Measurements from ENCODE around the gene MED13.
"Not testable (repeated sequence)": the region's sequence is repeated elsewhere in the genome, so short reads cannot be mapped to it uniquely, and the experiment has no call there.

Gene MED13

GRCh38 chr17:62009220-62009619, 55.9 kb downstream of the MED13 start:
- Histone ChIP-seq H3K79me2 (ENCODE audit: insufficient read depth, low read depth) (peaks cover 29% of the 10 kb centered on the region; the same call in 1 of the 2 replicates), H4K20me1 (ENCODE audit: insufficient read depth) (no peaks in the 10 kb centered on the region; the same call in 1 of the 2 replicates), H2AFZ (ENCODE audit: low read depth) (no peak overlapping the region), H3K27ac (no peak overlapping the region), H3K4me2 (no peak overlapping the region), H3K9ac (no peak overlapping the region), H3K4me3 (IDR thresholded peaks at IDR 0.05; ENCODE audit: insufficient read depth, low read depth, low read length) (no peak overlapping the region), H3K27me3 (ENCODE audit: insufficient read depth, low read depth) (no peaks in the 10 kb centered on the region), H3K4me1 (ENCODE audit: low read depth, poor library complexity, severe bottlenecking) (no peaks in the 10 kb centered on the region), H3K36me3 (ENCODE audit: insufficient read depth) (peaks cover 17% of the 10 kb centered on the region)
- no peak for TF ChIP-seq CTCF (conservative IDR thresholded peaks at IDR 0.05; ENCODE audit: low read depth, low read length)

GRCh38 chr17:62008294-62008693, 56.8 kb downstream of the MED13 start:
- peaks cover 17% of the 10 kb centered on the region; the same call in 1 of the 2 replicates for H3K36me3 ChIP-seq (ENCODE audit: insufficient read depth)
- no peaks in the 10 kb centered on the region; the same call in 1 of the 2 replicates for H4K20me1 ChIP-seq (ENCODE audit: insufficient read depth)
- H3K79me2 ChIP-seq (ENCODE audit: insufficient read depth, low read depth): peaks cover 29% of the 10 kb centered on the region; the same call in 1 of the 2 replicates
- H3K4me2 ChIP-seq: no peak overlapping the region
- no peak for TF ChIP-seq CTCF (conservative IDR thresholded peaks at IDR 0.05; ENCODE audit: low read depth, low read length)
- no peak overlapping the region for H3K27ac ChIP-seq
- no peak overlapping the region for H2AFZ ChIP-seq (ENCODE audit: low read depth)
- H3K27me3 ChIP-seq (ENCODE audit: insufficient read depth, low read depth): no peaks in the 10 kb centered on the region
- no peak overlapping the region for H3K4me3 ChIP-seq (IDR thresholded peaks at IDR 0.05; ENCODE audit: insufficient read depth, low read depth, low read length)
- no peaks in the 10 kb centered on the region for H3K4me1 ChIP-seq (ENCODE audit: low read depth, poor library complexity, severe bottlenecking)
- no peak overlapping the region for H3K9ac ChIP-seq

DNA sequence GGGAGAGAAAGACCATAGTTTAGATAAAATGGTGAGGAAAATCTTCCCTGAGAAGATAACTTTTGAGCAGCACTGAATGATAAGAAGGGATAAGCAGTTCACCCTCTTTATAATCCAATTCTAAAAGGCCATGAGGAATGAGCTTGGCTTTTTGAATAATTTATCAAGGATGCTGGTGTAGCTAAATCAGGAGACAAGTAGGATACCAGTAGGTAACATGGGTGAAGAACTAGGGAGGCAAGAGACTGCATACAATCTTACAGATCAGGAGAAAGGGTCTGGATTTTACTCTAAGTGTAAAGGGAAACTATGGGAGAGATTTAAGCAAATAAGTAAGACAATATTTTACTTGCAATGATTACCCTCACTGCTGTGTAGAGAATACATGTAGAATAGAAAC, 60.7 kb downstream of the MED13 start:
- H3K27me3 ChIP-seq (ENCODE audit: insufficient read depth, low read depth): no peaks in the 10 kb centered on the region
- peaks cover 30% of the 10 kb centered on the region; the same call in 1 of the 2 replicates for H3K79me2 ChIP-seq (ENCODE audit: insufficient read depth, low read depth)
- H3K9ac ChIP-seq: no peak overlapping the region
- no peaks in the 10 kb centered on the region; the same call in 1 of the 2 replicates for H4K20me1 ChIP-seq (ENCODE audit: insufficient read depth)
- no peak overlapping the region for H2AFZ ChIP-seq (ENCODE audit: low read depth)
- TF ChIP-seq CTCF (conservative IDR thresholded peaks at IDR 0.05; ENCODE audit: low read depth, low read length): no peak
- no peak overlapping the region for H3K4me3 ChIP-seq (IDR thresholded peaks at IDR 0.05; ENCODE audit: insufficient read depth, low read depth, low read length)
- H3K4me2 ChIP-seq: no peak overlapping the region
- no peaks in the 10 kb centered on the region for H3K4me1 ChIP-seq (ENCODE audit: low read depth, poor library complexity, severe bottlenecking)
- H3K27ac ChIP-seq: no peak overlapping the region
- H3K36me3 ChIP-seq (ENCODE audit: insufficient read depth): no peaks in the 10 kb centered on the region

DNA sequence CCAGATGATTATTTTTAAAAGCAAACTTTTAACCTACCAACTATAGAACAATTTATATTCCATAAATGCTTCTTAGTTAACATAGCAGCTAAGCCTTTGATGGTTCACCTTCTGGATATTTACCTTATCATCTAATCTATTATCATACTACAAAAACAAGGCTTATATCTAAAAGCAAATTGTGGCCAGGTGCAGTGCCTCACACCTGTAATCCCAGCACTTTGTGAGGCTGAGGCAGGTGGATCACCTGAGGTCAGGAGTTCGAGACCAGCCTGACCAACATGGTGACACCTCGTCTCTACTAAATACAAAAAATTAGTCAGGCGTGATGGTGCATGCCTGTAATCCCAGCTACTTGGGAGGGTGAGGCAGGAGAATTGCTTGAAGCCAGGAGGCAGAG, 61.9 kb downstream of the MED13 start:
- peaks cover 30% of the 10 kb centered on the region; the same call in 1 of the 2 replicates for H3K79me2 ChIP-seq (ENCODE audit: insufficient read depth, low read depth)
- not testable (repeated sequence) for H2AFZ ChIP-seq (ENCODE audit: low read depth); H3K36me3 ChIP-seq (ENCODE audit: insufficient read depth); H3K27me3 ChIP-seq (ENCODE audit: insufficient read depth, low read depth); H4K20me1 ChIP-seq (ENCODE audit: insufficient read depth); H3K4me1 ChIP-seq (ENCODE audit: low read depth, poor library complexity, severe bottlenecking); H3K9ac ChIP-seq; H3K4me2 ChIP-seq; H3K27ac ChIP-seq; H3K4me3 ChIP-seq (IDR thresholded peaks at IDR 0.05; ENCODE audit: insufficient read depth, low read depth, low read length)

GRCh38 chr17:62001105-62001504, 64.0 kb downstream of the MED13 start:
- Histone ChIP-seq H3K4me3 (IDR thresholded peaks at IDR 0.05; ENCODE audit: insufficient read depth, low read depth, low read length) (no peak overlapping the region), H3K4me1 (ENCODE audit: low read depth, poor library complexity, severe bottlenecking) (no peaks in the 10 kb centered on the region), H3K4me2 (no peak overlapping the region), H3K27ac (no peak overlapping the region), H2AFZ (ENCODE audit: low read depth) (no peak overlapping the region), H3K9ac (no peak overlapping the region), H3K36me3 (ENCODE audit: insufficient read depth) (no peaks in the 10 kb centered on the region), H4K20me1 (ENCODE audit: insufficient read depth) (no peaks in the 10 kb centered on the region; the same call in 1 of the 2 replicates), H3K27me3 (ENCODE audit: insufficient read depth, low read depth) (no peaks in the 10 kb centered on the region), H3K79me2 (ENCODE audit: insufficient read depth, low read depth) (peaks cover 17% of the 10 kb centered on the region; the same call in 1 of the 2 replicates)
- no peak for TF ChIP-seq CTCF (conservative IDR thresholded peaks at IDR 0.05; ENCODE audit: low read depth, low read length)

Measured in KMS-11 (cell line).